ENCODE results near the gene EIF2B4.
"Not testable (repeated sequence)": the region's sequence is repeated elsewhere in the genome, so short reads cannot be mapped to it uniquely, and the experiment has no call there.

EIF2B4 gene

DNA sequence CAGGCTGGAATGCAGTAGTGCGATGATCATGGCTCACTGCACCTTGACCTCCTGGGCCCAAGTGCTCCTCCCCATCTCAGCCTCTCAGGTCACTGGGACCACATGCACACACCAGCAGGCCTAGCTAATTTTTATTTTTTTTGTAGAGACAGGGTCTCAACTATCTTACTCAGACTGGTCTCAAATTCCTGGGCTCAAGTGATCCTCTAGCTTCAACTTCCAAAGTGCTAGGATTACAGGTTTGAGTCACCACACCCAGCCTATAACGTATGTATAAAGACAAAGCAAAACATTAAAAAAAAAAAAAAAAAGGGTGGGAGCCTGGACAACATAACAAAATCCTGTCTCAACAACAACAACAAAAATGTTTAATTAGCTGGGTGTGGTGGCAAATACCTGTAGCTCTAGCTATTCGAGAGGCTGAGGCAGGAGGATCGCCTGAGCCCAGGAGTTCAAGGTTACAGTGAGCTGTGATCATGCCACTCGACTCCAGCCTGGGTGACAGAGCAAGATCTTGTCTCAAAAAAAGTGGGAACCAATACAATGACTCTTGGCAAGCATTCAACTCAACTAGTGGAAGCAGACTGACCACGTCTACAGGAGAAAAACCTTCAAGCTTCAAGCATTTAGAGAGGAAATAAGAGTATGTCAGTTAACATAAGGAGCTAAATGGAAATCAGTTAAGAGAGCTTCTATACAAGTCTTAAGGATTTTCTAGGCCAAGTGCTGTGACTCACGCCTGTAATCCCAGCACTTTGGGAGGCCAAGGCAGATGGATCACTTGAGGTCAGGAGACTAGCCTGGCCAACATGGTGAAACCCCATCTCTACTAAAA lies 16.2 kb downstream of the EIF2B4 start:
- TF ChIP-seq, protein P1, sequence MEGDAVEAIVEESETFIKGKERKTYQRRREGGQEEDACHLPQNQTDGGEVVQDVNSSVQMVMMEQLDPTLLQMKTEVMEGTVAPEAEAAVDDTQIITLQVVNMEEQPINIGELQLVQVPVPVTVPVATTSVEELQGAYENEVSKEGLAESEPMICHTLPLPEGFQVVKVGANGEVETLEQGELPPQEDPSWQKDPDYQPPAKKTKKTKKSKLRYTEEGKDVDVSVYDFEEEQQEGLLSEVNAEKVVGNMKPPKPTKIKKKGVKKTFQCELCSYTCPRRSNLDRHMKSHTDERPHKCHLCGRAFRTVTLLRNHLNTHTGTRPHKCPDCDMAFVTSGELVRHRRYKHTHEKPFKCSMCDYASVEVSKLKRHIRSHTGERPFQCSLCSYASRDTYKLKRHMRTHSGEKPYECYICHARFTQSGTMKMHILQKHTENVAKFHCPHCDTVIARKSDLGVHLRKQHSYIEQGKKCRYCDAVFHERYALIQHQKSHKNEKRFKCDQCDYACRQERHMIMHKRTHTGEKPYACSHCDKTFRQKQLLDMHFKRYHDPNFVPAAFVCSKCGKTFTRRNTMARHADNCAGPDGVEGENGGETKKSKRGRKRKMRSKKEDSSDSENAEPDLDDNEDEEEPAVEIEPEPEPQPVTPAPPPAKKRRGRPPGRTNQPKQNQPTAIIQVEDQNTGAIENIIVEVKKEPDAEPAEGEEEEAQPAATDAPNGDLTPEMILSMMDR (IDR thresholded peaks at IDR 0.05; ENCODE audit: insufficient read depth, low read depth, low read length, missing control alignments): no peak
- DNase-seq (ENCODE audit: low read depth): peak; percentile 47
- H3K4me3 ChIP-seq (ENCODE audit: low read length): no peak overlapping the region

DNA sequence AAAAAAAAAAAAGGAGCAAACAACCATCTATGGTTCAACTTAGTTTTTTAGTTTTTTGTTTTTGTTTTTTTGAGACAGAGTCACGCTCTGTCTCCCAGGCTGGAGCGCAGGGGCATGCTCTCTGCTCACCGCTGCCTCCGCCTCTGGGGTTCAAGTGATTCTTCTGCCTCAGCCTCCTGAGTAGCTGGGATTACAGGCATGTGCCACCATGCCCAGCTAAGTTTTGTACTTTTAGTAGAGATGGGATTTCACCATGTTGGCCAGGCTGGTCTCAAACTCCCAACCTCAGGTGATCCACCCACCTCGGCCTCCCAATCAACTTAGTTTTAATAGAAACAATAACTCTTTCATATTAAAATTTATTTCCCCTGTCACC lies 16.8 kb downstream of the EIF2B4 start:
- not testable (repeated sequence) for H3K4me3 ChIP-seq (ENCODE audit: low read length); DNase-seq (ENCODE audit: low read depth)

DNA sequence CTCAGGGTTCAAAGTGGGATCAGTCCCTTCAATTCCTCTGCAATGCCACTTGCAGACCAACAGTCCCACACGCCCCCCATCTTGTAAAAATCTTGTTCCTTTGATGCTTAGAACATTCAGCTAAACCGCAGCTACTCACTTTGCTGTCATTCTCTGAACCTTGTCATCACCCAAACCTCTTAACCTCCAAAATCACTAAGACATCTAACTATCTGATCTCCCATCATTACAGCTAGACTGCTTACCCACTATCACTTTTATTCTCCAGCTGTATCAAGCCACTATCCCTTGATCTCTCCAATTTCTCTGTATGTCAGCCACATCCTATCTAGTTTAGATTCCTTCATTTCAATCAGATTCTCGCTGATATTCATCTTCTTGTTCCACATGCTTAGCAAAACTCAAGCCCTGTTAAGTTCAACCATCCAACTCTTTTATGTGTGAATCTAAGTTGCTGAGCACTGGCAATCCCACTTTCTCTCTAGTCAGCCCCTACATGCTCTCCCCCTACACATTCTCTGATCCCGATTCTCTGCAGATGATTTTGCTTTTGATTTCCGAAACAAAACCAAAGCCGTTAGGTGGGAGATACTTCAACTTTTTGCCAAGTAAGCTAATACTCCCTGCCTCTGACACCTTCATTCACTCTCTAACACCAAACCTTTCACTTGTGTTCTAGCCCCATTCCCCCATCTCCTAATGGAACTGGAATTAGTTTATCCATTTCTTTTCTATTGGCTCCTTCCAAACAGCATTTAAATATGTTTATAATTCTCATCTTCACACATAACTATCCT lies 18.1 kb downstream of the EIF2B4 start:
- TF ChIP-seq, protein P1 (IDR thresholded peaks at IDR 0.05; ENCODE audit: insufficient read depth, low read depth, low read length, missing control alignments): no peak
- DNase-seq (ENCODE audit: low read depth): no peak
- no peak overlapping the region for H3K4me3 ChIP-seq (ENCODE audit: low read length)

DNA sequence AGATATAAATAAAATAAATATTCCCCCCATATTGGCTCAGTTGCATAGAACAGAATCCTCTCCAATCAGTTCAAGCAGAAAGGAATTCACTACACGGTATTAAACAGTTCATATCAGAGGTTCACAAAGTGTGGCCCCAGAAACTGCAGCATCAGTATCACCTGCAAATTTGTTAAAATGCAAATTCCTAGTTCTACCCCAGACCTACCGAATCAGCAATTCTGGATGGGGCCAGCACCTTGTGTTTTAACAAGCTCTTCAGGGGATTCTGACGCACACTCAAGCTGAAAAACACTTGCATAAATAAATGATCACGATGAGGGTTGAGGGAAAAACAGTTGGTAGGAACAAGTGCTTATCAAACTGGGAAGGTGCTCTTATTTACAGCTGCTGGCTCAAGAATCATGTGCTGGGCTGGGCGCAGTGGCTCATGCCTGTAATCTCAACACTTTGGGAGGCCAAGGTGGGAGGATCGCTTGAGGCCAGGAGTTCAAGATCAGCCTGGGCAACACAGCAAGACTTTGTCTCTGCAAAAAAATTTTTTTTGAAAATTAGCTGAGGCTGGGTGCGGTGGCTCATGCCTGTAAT lies 19.9 kb downstream of the EIF2B4 start:
- TF ChIP-seq, protein P1 (IDR thresholded peaks at IDR 0.05; ENCODE audit: insufficient read depth, low read depth, low read length, missing control alignments): no peak
- H3K4me3 ChIP-seq (ENCODE audit: low read length): no peak overlapping the region
- DNase-seq (ENCODE audit: low read depth): no peak

DNA sequence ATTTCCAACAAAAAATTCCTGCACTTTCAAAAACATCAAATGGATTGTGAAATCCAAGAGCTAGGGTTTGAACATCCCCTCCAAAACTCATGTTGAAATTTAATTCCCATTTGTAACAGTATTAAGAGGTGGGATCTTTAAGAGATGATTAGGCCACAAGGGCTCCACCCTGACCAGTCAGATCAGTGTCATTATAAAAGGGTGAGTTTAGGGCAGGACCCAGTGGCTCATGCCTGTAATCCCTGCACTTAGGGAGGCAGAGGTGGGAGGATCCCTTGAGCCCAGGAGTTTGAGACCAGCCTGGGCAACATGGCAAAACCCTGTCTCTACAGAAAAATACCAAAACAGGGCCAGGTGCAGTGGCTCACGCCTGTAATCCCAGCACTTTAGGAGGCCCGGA lies 22.5 kb downstream of the EIF2B4 start:
- TF ChIP-seq, protein P1 (IDR thresholded peaks at IDR 0.05; ENCODE audit: insufficient read depth, low read depth, low read length, missing control alignments): no peak
- DNase-seq (ENCODE audit: low read depth): no peak
- no peak overlapping the region for H3K4me3 ChIP-seq (ENCODE audit: low read length)

DNA sequence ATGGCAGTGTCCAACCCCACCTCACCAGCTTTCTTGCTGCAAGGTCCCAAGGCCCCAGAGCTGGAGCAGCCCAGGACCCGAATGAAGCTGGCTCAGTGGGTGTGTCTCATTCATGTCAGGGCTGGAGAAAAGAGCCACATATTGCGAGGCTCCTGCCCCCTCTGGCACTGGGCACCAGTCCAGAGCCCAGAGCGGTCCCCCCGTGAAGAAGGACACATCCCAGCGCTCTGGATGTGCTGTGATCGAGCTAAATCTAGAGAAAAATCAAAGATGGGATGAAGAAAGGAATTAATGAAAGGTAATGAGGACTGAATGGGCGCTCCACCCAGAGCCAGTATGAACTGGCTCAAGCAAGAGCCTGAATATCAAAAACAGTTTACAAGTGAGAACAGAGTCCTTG lies 34.0 kb downstream of the EIF2B4 start:
- DNase-seq (ENCODE audit: low read depth): no peak
- TF ChIP-seq, protein P1 (IDR thresholded peaks at IDR 0.05; ENCODE audit: insufficient read depth, low read depth, low read length, missing control alignments): no peak
- H3K4me3 ChIP-seq (ENCODE audit: low read length): no peak overlapping the region

DNA sequence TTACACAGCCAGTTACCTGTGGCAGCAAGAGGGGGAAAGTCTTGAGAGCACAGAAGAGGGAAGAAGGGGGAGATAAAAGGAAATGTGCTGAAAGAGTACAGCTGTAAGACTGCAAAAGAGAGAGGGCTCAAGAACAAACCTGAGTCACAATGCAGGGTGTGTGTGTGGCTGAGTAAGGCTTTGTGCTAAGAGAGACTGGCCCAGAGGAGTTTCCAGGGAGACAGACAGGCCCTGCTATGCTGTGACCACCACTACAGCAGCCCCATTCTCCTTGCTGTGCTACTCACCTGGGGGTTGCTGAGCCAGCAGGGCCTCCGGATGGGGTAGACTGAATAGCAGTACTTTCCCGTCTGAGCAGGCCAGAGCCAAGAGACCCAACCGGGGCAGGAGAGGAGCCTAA lies 34.8 kb downstream of the EIF2B4 start:
- TF ChIP-seq, protein P1 (IDR thresholded peaks at IDR 0.05; ENCODE audit: insufficient read depth, low read depth, low read length, missing control alignments): no peak
- no peak overlapping the region for H3K4me3 ChIP-seq (ENCODE audit: low read length)
- peak; percentile 40 for DNase-seq (ENCODE audit: low read depth)

All from epithelial cell of esophagus (primary cell).